H9 (cell line): Measurements from ENCODE around the gene RNF220. TPM values are rescaled to one million over a fixed set of nuclear protein-coding genes. Genes with fewer than 3 reads are reported as not detected.

Experiments
- DNase-seq: peaks from one replicate; pipeline ENCODE4 v3.0.0-alpha.2; 2017
- H2AFZ ChIP-seq: one replicate; pipeline ENCODE4 v1.6.1; 2013; ENCODE audit warnings: mild to moderate bottlenecking, low read length, control low read depth, moderate library complexity
- H2AK5ac ChIP-seq: 2 replicates; pipeline ENCODE4 v1.6.1; 2013; ENCODE audit warnings: low read length, control low read depth, mixed read lengths; ENCODE audit not compliant: insufficient read length
- H2BK120ac ChIP-seq: one replicate; pipeline ENCODE4 v1.6.1; 2013; ENCODE audit warnings: low read depth, mild to moderate bottlenecking, low read length, control low read depth, inconsistent platforms; ENCODE audit not compliant: poor library complexity, severe bottlenecking
- H2BK12ac ChIP-seq: 2 replicates; pipeline ENCODE4 v1.6.1; 2013; ENCODE audit warnings: low read length, control low read depth, mixed read lengths, low read depth; ENCODE audit not compliant: insufficient read length
- H2BK15ac ChIP-seq: 2 replicates; pipeline ENCODE4 v1.6.1; 2013; ENCODE audit warnings: low read depth, low read length, control low read depth
- H2BK20ac ChIP-seq: one replicate; pipeline ENCODE4 v1.6.1; 2013; ENCODE audit warnings: low read depth, mild to moderate bottlenecking, low read length, control low read depth, inconsistent platforms; ENCODE audit not compliant: poor library complexity, severe bottlenecking
- H2BK5ac ChIP-seq: 2 replicates; pipeline ENCODE4 v1.6.1; 2013; ENCODE audit warnings: low read length, control low read depth, mixed read lengths; ENCODE audit not compliant: insufficient read length
- H3K14ac ChIP-seq: 2 replicates; pipeline ENCODE4 v1.6.1; 2013; ENCODE audit warnings: low read length, control low read depth; ENCODE audit not compliant: insufficient read depth
- H3K18ac ChIP-seq: 2 replicates; pipeline ENCODE4 v1.6.1; 2013; ENCODE audit warnings: low read depth, mild to moderate bottlenecking, mixed read lengths, low read length, control low read depth; ENCODE audit not compliant: insufficient read length
- H3K23ac ChIP-seq: 2 replicates; pipeline ENCODE4 v1.6.1; 2013; ENCODE audit warnings: low read length, control low read depth, mixed read lengths, low read depth; ENCODE audit not compliant: insufficient read length
- H3K23me2 ChIP-seq: 2 replicates; pipeline ENCODE4 v1.6.1; 2013; ENCODE audit warnings: low read depth, mild to moderate bottlenecking, mixed read lengths, low read length, control low read depth; ENCODE audit not compliant: insufficient read length, poor library complexity, severe bottlenecking
- H3K27ac ChIP-seq: 2 replicates; pipeline ENCODE4 v1.5.1; 2013; ENCODE audit warnings: low read length, control low read depth, mixed read lengths, low read depth; ENCODE audit not compliant: insufficient read length
- H3K27me3 ChIP-seq: 2 replicates; pipeline ENCODE4 v1.6.1; 2013; ENCODE audit warnings: low read length, control low read depth, inconsistent platforms; ENCODE audit not compliant: insufficient read depth
- H3K4ac ChIP-seq: 2 replicates; pipeline ENCODE4 v1.6.1; 2013; ENCODE audit warnings: low read depth, mild to moderate bottlenecking, control low read depth, inconsistent platforms, low read length, moderate library complexity
- H3K4me1 ChIP-seq: 2 replicates; pipeline ENCODE4 v1.6.1; 2013; ENCODE audit warnings: low read length, control low read depth, inconsistent platforms; ENCODE audit not compliant: insufficient read depth
- H3K4me2 ChIP-seq: 2 replicates; pipeline ENCODE4 v1.6.1; 2013; ENCODE audit warnings: low read length, control low read depth, mixed read lengths; ENCODE audit not compliant: insufficient read length, insufficient read depth
- H3K56ac ChIP-seq: 2 replicates; pipeline ENCODE4 v1.6.1; 2013; ENCODE audit warnings: low read depth, mild to moderate bottlenecking, mixed read lengths, low read length, control low read depth; ENCODE audit not compliant: insufficient read length
- H3K79me1 ChIP-seq: 2 replicates; pipeline ENCODE4 v1.6.1; 2013; ENCODE audit warnings: low read depth, mild to moderate bottlenecking, moderate library complexity, low read length, control low read depth, inconsistent platforms; ENCODE audit not compliant: insufficient read depth, poor library complexity, severe bottlenecking
- H3K79me2 ChIP-seq: 2 replicates; pipeline ENCODE4 v1.6.1; 2013; ENCODE audit warnings: low read length, control low read depth, inconsistent platforms; ENCODE audit not compliant: insufficient read depth
- H3K9ac ChIP-seq: 2 replicates; pipeline ENCODE4 v1.6.1; 2013; ENCODE audit warnings: low read length, control low read depth, mixed read lengths; ENCODE audit not compliant: insufficient read length; ENCODE audit errors: extremely low read depth
- H3K9me3 ChIP-seq: one replicate; pipeline ENCODE4 v1.6.1; 2013; ENCODE audit warnings: low read depth, low read length, inconsistent platforms; ENCODE audit not compliant: control insufficient read depth
- H3T11ph ChIP-seq: one replicate; pipeline ENCODE4 v1.6.1; 2013; ENCODE audit warnings: mild to moderate bottlenecking, low read length, control low read depth, inconsistent platforms
- H4K20me1 ChIP-seq: one replicate; pipeline ENCODE4 v1.6.1; 2013; ENCODE audit not compliant: control insufficient read depth, insufficient read length, insufficient read depth
- H4K5ac ChIP-seq: 2 replicates; pipeline ENCODE4 v1.6.1; 2013; ENCODE audit warnings: low read depth, mild to moderate bottlenecking, mixed read lengths, low read length, control low read depth; ENCODE audit not compliant: insufficient read length
- H4K8ac ChIP-seq: replicated peaks from 2 replicates; pipeline ENCODE4 v1.6.1; 2013; ENCODE audit warnings: low read length, control low read depth, mixed read lengths, low read depth; ENCODE audit not compliant: insufficient read length
- H4K91ac ChIP-seq: 2 replicates; pipeline ENCODE4 v1.6.1; 2013; ENCODE audit warnings: low read depth, mild to moderate bottlenecking, moderate library complexity, mixed read lengths, low read length, control low read depth; ENCODE audit not compliant: insufficient read length
- H3K27ac Mint-ChIP-seq, 3 experiments: 2 replicates in 2 of 3; 3 replicates in 1 of 3; pipeline ENCODE4 v1.8.0; 2020 to 2021; ENCODE audit warnings: mixed read lengths in 3 of 3, mild to moderate bottlenecking in 1 of 3, moderate library complexity in 1 of 3
- H3K27me3 Mint-ChIP-seq: 2 replicates; pipeline ENCODE4 v1.8.0; 2021; ENCODE audit warnings: low read depth, mild to moderate bottlenecking, moderate library complexity, mixed read lengths
- H3K36me3 Mint-ChIP-seq, 3 experiments: 2 replicates in 2 of 3; 3 replicates in 1 of 3; pipeline ENCODE4 v1.8.0; 2020 to 2021; ENCODE audit warnings: low read depth in 3 of 3, mixed read lengths in 3 of 3; ENCODE audit not compliant: insufficient read depth in 1 of 3
- H3K4me1 Mint-ChIP-seq, 2 experiments: 2 replicates each; pipeline ENCODE4 v1.8.0; 2020; ENCODE audit warnings: mixed read lengths in 2 of 2
- H3K4me3 Mint-ChIP-seq, 2 experiments: 2 replicates in 1 of 2; 3 replicates in 1 of 2; pipeline ENCODE4 v1.8.0; 2020 to 2021; ENCODE audit warnings: mild to moderate bottlenecking in 2 of 2, mixed read lengths in 2 of 2, moderate library complexity in 1 of 2
- H3K9me3 Mint-ChIP-seq, 2 experiments: 2 replicates in 1 of 2; 3 replicates in 1 of 2; pipeline ENCODE4 v1.8.0; 2020; ENCODE audit warnings: mild to moderate bottlenecking in 2 of 2, mixed read lengths in 2 of 2, moderate library complexity in 1 of 2
- WGBS: extraction: QIAGEN DNeasy Blood & Tissue Kit; methylation state at CpG from one replicate; pipeline ENCODE4 v1.1.7; 2013; ENCODE audit warnings: missing lambda C conversion rate, low lambda C conversion rate, mixed read lengths; ENCODE audit not compliant: insufficient read length; ENCODE audit errors: extremely low coverage; 5-methylcytosine and 5-hydroxymethylcytosine counted together
- total RNA-seq: library from RNA; stranded (reverse); gene quantifications from 2 replicates; pipeline ENCODE4 v1.2.1, GENCODE V29; 2021
- TF ChIP-seq, protein P1 (sequence below): fragments of 200-600 bp; sonication (generic); conservative IDR thresholded peaks from 3 replicates; pipeline ENCODE4 v1.8.0; 2021; ENCODE audit warnings: antibody characterized with exemption, mild to moderate bottlenecking

The RNF220 gene
- total RNA-seq, 1 experiment from 2014 or later = 109 TPM

DNA sequence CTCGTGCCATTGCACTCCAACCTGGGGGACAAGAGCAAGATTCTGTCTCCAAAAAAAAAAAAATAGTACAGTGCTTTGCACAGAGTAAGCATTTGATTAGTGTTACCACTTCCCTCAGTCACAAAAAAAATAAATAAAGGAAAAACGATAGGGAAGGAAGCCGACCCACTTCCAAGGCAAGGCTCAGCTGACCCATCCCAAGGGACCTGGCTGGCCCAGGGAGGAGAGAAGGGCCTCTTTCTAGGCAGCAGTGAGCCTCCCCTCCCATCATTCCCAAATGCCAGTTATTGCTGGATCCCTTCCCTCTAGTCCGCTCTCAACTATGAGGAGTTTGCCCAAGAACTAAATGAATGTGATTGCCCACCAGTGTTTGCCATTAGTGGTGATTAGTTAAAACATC is 191.5 kb downstream of the RNF220 start:
- Histone ChIP-seq H3K23ac (no peak overlapping the region), H3K23me2 (no peaks in the 10 kb centered on the region), H4K8ac (no peak overlapping the region), H2AK5ac (no peak overlapping the region), H3T11ph (no peak overlapping the region), H3K56ac (no peak overlapping the region), H3K4me2 (no peak overlapping the region), H2BK12ac (no peak overlapping the region), H3K79me1 (no peaks in the 10 kb centered on the region), H3K4me1 (peaks cover 7% of the 10 kb centered on the region; the same call in 1 of the 2 replicates), H2BK120ac (no peak overlapping the region), H3K4ac (no peak overlapping the region), H4K91ac (no peak overlapping the region), H3K9ac (no peak overlapping the region), H2AFZ (no peak overlapping the region), H4K5ac (no peak overlapping the region), H3K18ac (no peak overlapping the region), H2BK20ac (no peak overlapping the region), H4K20me1 (no peaks in the 10 kb centered on the region), H3K79me2 (no peaks in the 10 kb centered on the region), H2BK5ac (no peak overlapping the region), H3K27me3 (no peaks in the 10 kb centered on the region), H2BK15ac (no peak overlapping the region), H3K27ac (no peak overlapping the region), H3K14ac (no peak overlapping the region), H3K9me3 (no peaks in the 10 kb centered on the region)
- no peaks in the 10 kb centered on the region for H3K9me3 Mint-ChIP-seq
- peaks cover 25 to 27% of the 10 kb centered on the region in 2 experiments for H3K4me1 Mint-ChIP-seq
- no peak overlapping the region for H3K27ac Mint-ChIP-seq
- TF ChIP-seq, protein P1, sequence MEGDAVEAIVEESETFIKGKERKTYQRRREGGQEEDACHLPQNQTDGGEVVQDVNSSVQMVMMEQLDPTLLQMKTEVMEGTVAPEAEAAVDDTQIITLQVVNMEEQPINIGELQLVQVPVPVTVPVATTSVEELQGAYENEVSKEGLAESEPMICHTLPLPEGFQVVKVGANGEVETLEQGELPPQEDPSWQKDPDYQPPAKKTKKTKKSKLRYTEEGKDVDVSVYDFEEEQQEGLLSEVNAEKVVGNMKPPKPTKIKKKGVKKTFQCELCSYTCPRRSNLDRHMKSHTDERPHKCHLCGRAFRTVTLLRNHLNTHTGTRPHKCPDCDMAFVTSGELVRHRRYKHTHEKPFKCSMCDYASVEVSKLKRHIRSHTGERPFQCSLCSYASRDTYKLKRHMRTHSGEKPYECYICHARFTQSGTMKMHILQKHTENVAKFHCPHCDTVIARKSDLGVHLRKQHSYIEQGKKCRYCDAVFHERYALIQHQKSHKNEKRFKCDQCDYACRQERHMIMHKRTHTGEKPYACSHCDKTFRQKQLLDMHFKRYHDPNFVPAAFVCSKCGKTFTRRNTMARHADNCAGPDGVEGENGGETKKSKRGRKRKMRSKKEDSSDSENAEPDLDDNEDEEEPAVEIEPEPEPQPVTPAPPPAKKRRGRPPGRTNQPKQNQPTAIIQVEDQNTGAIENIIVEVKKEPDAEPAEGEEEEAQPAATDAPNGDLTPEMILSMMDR = no peak
- H3K4me3 Mint-ChIP-seq = no peak overlapping the region
- no peak for DNase-seq
- peaks cover 45% of the 10 kb centered on the region for H3K27me3 Mint-ChIP-seq
- H3K36me3 Mint-ChIP-seq = no peaks in the 10 kb centered on the region; a peak in 1 of 7 replicates
- no CpG with 5 or more reads among the region's 4 CpGs for WGBS
